Activated CD4-positive, alpha-beta memory T cell treated with anti-CD3 and anti-CD28 coated beads, Interleukin-2, amount 10 ng/mL, durations not matched to agents 7 days and 5 days (primary cell): ENCODE results near the gene CDH24. TPM values are rescaled to one million over a fixed set of nuclear protein-coding genes. Genes with fewer than 3 reads are reported as not detected.
A peak's percentile ranks its signal among the peaks of the same experiment; 100 is the strongest.

ENCODE experiments used
- CTCF ChIA-PET: fragments of 350-600 bp; sonication (Branson Sonifier 250); formaldehyde crosslinking; loops from one replicate; lab custom pipeline; 2021; ENCODE audit warnings: antibody characterized with exemption, inconsistent platforms; lab: Charles Lee
- POLR2A ChIA-PET: fragments of 350-600 bp; sonication (Branson Sonifier 250); formaldehyde crosslinking; loops from one replicate; lab custom pipeline; 2021; ENCODE audit warnings: antibody characterized with exemption; lab: Charles Lee
- DNase-seq: peaks from one replicate; pipeline ENCODE4 v3.0.0-alpha.2; 2020
- H3K27ac Mint-ChIP-seq: one replicate; pipeline ENCODE4 v1.8.0; 2021; ENCODE audit warnings: mild to moderate bottlenecking, mixed read lengths
- H3K27me3 Mint-ChIP-seq: one replicate; pipeline ENCODE4 v1.8.0; 2021; ENCODE audit warnings: mixed read lengths
- H3K36me3 Mint-ChIP-seq: one replicate; pipeline ENCODE4 v1.8.0; 2021; ENCODE audit warnings: low read depth, mixed read lengths
- H3K4me1 Mint-ChIP-seq: one replicate; pipeline ENCODE4 v1.8.0; 2021; ENCODE audit warnings: mixed read lengths
- H3K4me3 Mint-ChIP-seq: one replicate; pipeline ENCODE4 v1.8.0; 2021; ENCODE audit warnings: mild to moderate bottlenecking, mixed read lengths
- H3K9me3 Mint-ChIP-seq: one replicate; pipeline ENCODE4 v1.8.0; 2021; ENCODE audit warnings: mixed read lengths
- total RNA-seq, 2 experiments: library from RNA; stranded (reverse); gene quantifications; one replicate each; pipeline ENCODE4 v1.2.3, GENCODE V29; 2021

The CDH24 gene
- total RNA-seq: 1 to 10 TPM; 1.6 to 2.0 TPM

GRCh38 chr14:23056956-23057756 lies at the start of gene CDH24:
Gene CDH24, minus strand, starts transcription at chr14:23057520. Its CDS starts 1,787 bp downstream, at chr14:23055733.
- CTCF ChIA-PET: interaction anchor here (0.6 to 12.5 kb wide), 43 partner anchors 9 to 1141 kb away, joined by 3 to 332 read pairs (median 5); partner anchors contain the start of genes ACIN1, AJUBA, C14orf119 and HAUS4
- Mint-ChIP-seq H3K9me3 (no peaks in the 10 kb centered on the region), H3K27me3 (peaks cover 8% of the 10 kb centered on the region), H3K36me3 (peaks cover 30% of the 10 kb centered on the region), H3K4me3 (peak within 1 kb of the TSS; percentile 77), H3K4me1 (peaks cover 17% of the 10 kb centered on the region), H3K27ac (peak within 1 kb of the TSS; percentile 58)
- peak; percentile 76 for DNase-seq
- POLR2A ChIA-PET: interaction anchor here (0.8 to 3.6 kb wide), 17 partner anchors 12 to 138 kb away, joined by 3 to 37 read pairs (median 6); partner anchors contain the start of genes ACIN1, AJUBA, C14orf119 and HAUS4

GRCh38 chr14:23106747-23107045 lies 49.4 kb upstream of the CDH24 start:
- H3K27ac Mint-ChIP-seq: no peak overlapping the region
- ChIA-PET POLR2A (no interaction called here), CTCF (interaction anchor here (1.0 to 1.1 kb wide), 2 partner anchors 14 to 36 kb away, joined by 3 read pairs; no protein-coding TSS in a partner anchor)
- H3K27me3 Mint-ChIP-seq: no peaks in the 10 kb centered on the region
- H3K9me3 Mint-ChIP-seq: no peaks in the 10 kb centered on the region
- no peak overlapping the region for H3K4me3 Mint-ChIP-seq
- DNase-seq: no peak
- H3K4me1 Mint-ChIP-seq: no peaks in the 10 kb centered on the region
- no peaks in the 10 kb centered on the region for H3K36me3 Mint-ChIP-seq

- CTCF ChIA-PET: interaction anchor here (0.7 kb wide), 1 partner anchor 12 kb away, joined by 5 read pairs; no protein-coding TSS in a partner anchor
- no peak overlapping the region for H3K4me3 Mint-ChIP-seq
- no peaks in the 10 kb centered on the region for H3K27me3 Mint-ChIP-seq
- H3K36me3 Mint-ChIP-seq: no peaks in the 10 kb centered on the region
- POLR2A ChIA-PET: no interaction called here
- H3K9me3 Mint-ChIP-seq: no peaks in the 10 kb centered on the region
- no peak overlapping the region for H3K27ac Mint-ChIP-seq
- H3K4me1 Mint-ChIP-seq: no peaks in the 10 kb centered on the region
- no peak for DNase-seq
Observed at GRCh38 chr14:23105348-23105824, 48.1 kb upstream of the CDH24 start.

- H3K4me1 Mint-ChIP-seq: no peaks in the 10 kb centered on the region
- no peaks in the 10 kb centered on the region for H3K27me3 Mint-ChIP-seq
- CTCF ChIA-PET: interaction anchor here (1.0 kb wide), 1 partner anchor 10 kb away, joined by 3 read pairs; the partner anchor contains the start of genes ACIN1 and C14orf119
- no peaks in the 10 kb centered on the region for H3K36me3 Mint-ChIP-seq
- H3K9me3 Mint-ChIP-seq: no peaks in the 10 kb centered on the region
- no peak within 1 kb of the TSS for H3K27ac Mint-ChIP-seq
- no peak for DNase-seq
- POLR2A ChIA-PET: no interaction called here
- H3K4me3 Mint-ChIP-seq: no peak within 1 kb of the TSS
Observed at GRCh38 chr14:23104591-23105347, 47.4 kb upstream of the CDH24 start, which contains the start of gene CIROP. Gene CIROP, minus strand, starts transcription at chr14:23104989. Its CDS starts 69 bp downstream, at chr14:23104920.

- H3K9me3 Mint-ChIP-seq: no peaks in the 10 kb centered on the region
- no peaks in the 10 kb centered on the region for H3K27me3 Mint-ChIP-seq
- H3K27ac Mint-ChIP-seq: no peak overlapping the region
- no peak overlapping the region for H3K4me3 Mint-ChIP-seq
- POLR2A ChIA-PET: no interaction called here
- CTCF ChIA-PET: interaction anchor here (1.0 kb wide), 1 partner anchor 9 kb away, joined by 3 read pairs; the partner anchor contains the start of genes ACIN1 and C14orf119
- DNase-seq: no peak
- H3K4me1 Mint-ChIP-seq: no peaks in the 10 kb centered on the region
- H3K36me3 Mint-ChIP-seq: peaks cover 2% of the 10 kb centered on the region
Observed at GRCh38 chr14:23104070-23104590, 46.8 kb upstream of the CDH24 start.

- Mint-ChIP-seq H3K27me3 (no peaks in the 10 kb centered on the region), H3K9me3 (no peaks in the 10 kb centered on the region), H3K4me3 (no peak overlapping the region), H3K36me3 (peaks cover 3% of the 10 kb centered on the region), H3K27ac (no peak overlapping the region), H3K4me1 (no peaks in the 10 kb centered on the region)
- CTCF ChIA-PET: interaction anchor here (1.0 kb wide), 1 partner anchor 9 kb away, joined by 3 read pairs; the partner anchor contains the start of genes ACIN1 and C14orf119
- DNase-seq: no peak
- POLR2A ChIA-PET: no interaction called here
Observed at GRCh38 chr14:23103581-23103980, 46.3 kb upstream of the CDH24 start.

- Mint-ChIP-seq H3K9me3 (no peaks in the 10 kb centered on the region), H3K4me3 (no peak overlapping the region), H3K36me3 (peaks cover 10% of the 10 kb centered on the region), H3K4me1 (peaks cover 1% of the 10 kb centered on the region), H3K27ac (no peak overlapping the region), H3K27me3 (no peaks in the 10 kb centered on the region)
- no peak for DNase-seq
- ChIA-PET POLR2A (no interaction called here), CTCF (interaction anchor here (2.6 kb wide), 1 partner anchor 18 kb away, joined by 7 read pairs; no protein-coding TSS in a partner anchor)
Observed at GRCh38 chr14:23102801-23103200, 45.5 kb upstream of the CDH24 start.

GRCh38 chr14:23101986-23102625 lies 44.8 kb upstream of the CDH24 start:
- Mint-ChIP-seq H3K27me3 (no peaks in the 10 kb centered on the region), H3K9me3 (no peaks in the 10 kb centered on the region), H3K27ac (no peak overlapping the region), H3K36me3 (peaks cover 17% of the 10 kb centered on the region), H3K4me3 (no peak overlapping the region), H3K4me1 (peaks cover 8% of the 10 kb centered on the region)
- DNase-seq: no peak
- ChIA-PET CTCF (interaction anchor here (2.6 kb wide), 1 partner anchor 19 kb away, joined by 7 read pairs; no protein-coding TSS in a partner anchor), POLR2A (no interaction called here)

- CTCF ChIA-PET: interaction anchor here (2.1 to 2.6 kb wide), 2 partner anchors 20 to 33 kb away, joined by 7 to 12 read pairs; no protein-coding TSS in a partner anchor
- peaks cover 23% of the 10 kb centered on the region for H3K36me3 Mint-ChIP-seq
- no peak overlapping the region for H3K27ac Mint-ChIP-seq
- no peak for DNase-seq
- H3K4me3 Mint-ChIP-seq: no peak overlapping the region
- H3K4me1 Mint-ChIP-seq: peaks cover 15% of the 10 kb centered on the region
- POLR2A ChIA-PET: no interaction called here
- H3K27me3 Mint-ChIP-seq: no peaks in the 10 kb centered on the region
- no peaks in the 10 kb centered on the region for H3K9me3 Mint-ChIP-seq
Observed at GRCh38 chr14:23101213-23101970, 44.1 kb upstream of the CDH24 start.

GRCh38 chr14:23099212-23099861 lies 42.0 kb upstream of the CDH24 start:
- CTCF ChIA-PET: interaction anchor here (0.5 to 2.1 kb wide), 3 partner anchors 22 to 40 kb away, joined by 4 to 12 read pairs (median 8); no protein-coding TSS in a partner anchor
- POLR2A ChIA-PET: no interaction called here
- no peak overlapping the region for H3K27ac Mint-ChIP-seq
- H3K36me3 Mint-ChIP-seq: peaks cover 26% of the 10 kb centered on the region
- H3K4me3 Mint-ChIP-seq: no peak overlapping the region
- H3K9me3 Mint-ChIP-seq: no peaks in the 10 kb centered on the region
- H3K27me3 Mint-ChIP-seq: no peaks in the 10 kb centered on the region
- H3K4me1 Mint-ChIP-seq: peaks cover 15% of the 10 kb centered on the region
- DNase-seq: no peak

- Mint-ChIP-seq H3K27me3 (no peaks in the 10 kb centered on the region), H3K4me1 (peaks cover 24% of the 10 kb centered on the region), H3K9me3 (no peaks in the 10 kb centered on the region), H3K27ac (no peak overlapping the region), H3K36me3 (peaks cover 30% of the 10 kb centered on the region), H3K4me3 (no peak overlapping the region)
- POLR2A ChIA-PET: no interaction called here
- DNase-seq: no peak
- CTCF ChIA-PET: interaction anchor here (0.6 to 1.7 kb wide), 5 partner anchors 21 to 240 kb away, joined by 3 to 8 read pairs (median 4); no protein-coding TSS in a partner anchor
Observed at GRCh38 chr14:23097786-23098185, 40.5 kb upstream of the CDH24 start.
